ENCODE results near the gene MAMDC4.

DNA sequence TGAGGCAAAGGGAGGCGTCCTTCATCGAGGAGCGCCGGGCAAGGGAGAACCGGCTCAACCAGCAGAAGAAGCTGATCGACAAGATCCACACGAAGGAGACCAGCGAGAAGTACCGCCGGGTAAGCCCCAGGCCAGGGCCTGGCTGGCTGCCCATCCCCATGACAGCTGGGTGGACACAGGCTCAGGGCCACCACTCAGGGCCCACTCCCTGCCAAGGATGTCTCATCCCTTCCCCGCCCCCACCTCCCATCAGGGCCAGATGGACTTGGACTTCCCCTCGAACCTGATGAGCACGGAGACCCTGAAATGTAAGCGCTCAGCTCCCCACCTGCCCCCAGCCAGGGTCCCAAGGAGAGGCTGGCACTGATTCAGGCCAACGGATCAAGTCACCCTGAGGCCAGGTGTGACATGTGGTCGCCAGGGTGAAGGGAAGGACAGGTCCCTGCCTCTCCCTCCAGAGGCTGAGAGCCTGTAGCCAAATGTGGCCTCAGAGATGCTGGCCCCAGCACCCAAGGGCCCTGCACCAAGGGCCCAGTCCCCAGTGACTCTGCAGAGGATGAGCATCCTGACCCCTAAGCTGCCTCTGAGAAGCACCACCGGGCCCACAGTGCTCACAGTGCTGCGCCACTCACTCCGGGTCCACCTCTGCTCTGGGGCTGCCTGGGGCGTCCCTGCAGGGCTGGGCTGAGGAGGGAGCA, 47.5 kb upstream of the MAMDC4 start:
- TF ChIP-seq POLR2A (IDR thresholded peaks at IDR 0.05; ENCODE audit: control extremely low read depth in 1 of 2, low read depth in 2 of 2, low read length in 2 of 2) = no peak
- no peak for TF ChIP-seq SRF (IDR thresholded peaks at IDR 0.05; ENCODE audit: low read depth, low read length)
- TF ChIP-seq, protein P1, sequence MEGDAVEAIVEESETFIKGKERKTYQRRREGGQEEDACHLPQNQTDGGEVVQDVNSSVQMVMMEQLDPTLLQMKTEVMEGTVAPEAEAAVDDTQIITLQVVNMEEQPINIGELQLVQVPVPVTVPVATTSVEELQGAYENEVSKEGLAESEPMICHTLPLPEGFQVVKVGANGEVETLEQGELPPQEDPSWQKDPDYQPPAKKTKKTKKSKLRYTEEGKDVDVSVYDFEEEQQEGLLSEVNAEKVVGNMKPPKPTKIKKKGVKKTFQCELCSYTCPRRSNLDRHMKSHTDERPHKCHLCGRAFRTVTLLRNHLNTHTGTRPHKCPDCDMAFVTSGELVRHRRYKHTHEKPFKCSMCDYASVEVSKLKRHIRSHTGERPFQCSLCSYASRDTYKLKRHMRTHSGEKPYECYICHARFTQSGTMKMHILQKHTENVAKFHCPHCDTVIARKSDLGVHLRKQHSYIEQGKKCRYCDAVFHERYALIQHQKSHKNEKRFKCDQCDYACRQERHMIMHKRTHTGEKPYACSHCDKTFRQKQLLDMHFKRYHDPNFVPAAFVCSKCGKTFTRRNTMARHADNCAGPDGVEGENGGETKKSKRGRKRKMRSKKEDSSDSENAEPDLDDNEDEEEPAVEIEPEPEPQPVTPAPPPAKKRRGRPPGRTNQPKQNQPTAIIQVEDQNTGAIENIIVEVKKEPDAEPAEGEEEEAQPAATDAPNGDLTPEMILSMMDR (IDR thresholded peaks at IDR 0.05; ENCODE audit: control extremely low read depth in 1 of 3, insufficient read depth in 1 of 3, low read depth in 1 of 3, low read length in 3 of 3) = no peak
- no peak for TF ChIP-seq NRF1 (IDR thresholded peaks at IDR 0.05; ENCODE audit: low read depth, low read length)
- TF ChIP-seq PHF8 (conservative IDR thresholded peaks at IDR 0.05; ENCODE audit: low read depth, low read length) = no peak
- TF ChIP-seq RFX5 (IDR thresholded peaks at IDR 0.05; ENCODE audit: borderline replicate concordance, low read depth, low read length) = no peak
- no peak for TF ChIP-seq POLR2AphosphoS5 (IDR thresholded peaks at IDR 0.05; ENCODE audit: low read depth, low read length)
- no peak for TF ChIP-seq TAF1 (IDR thresholded peaks at IDR 0.05; ENCODE audit: low read depth, low read length)
- TF ChIP-seq, protein P2, sequence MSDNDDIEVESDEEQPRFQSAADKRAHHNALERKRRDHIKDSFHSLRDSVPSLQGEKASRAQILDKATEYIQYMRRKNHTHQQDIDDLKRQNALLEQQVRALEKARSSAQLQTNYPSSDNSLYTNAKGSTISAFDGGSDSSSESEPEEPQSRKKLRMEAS (IDR thresholded peaks at IDR 0.05) = no peak
- TF ChIP-seq RAD21 (IDR thresholded peaks at IDR 0.05 in 1 of 2, conservative IDR thresholded peaks at IDR 0.05 in 1 of 2; ENCODE audit: low read depth in 2 of 2, low read length in 2 of 2) = no peak
- TF ChIP-seq HDAC2 (IDR thresholded peaks at IDR 0.05; ENCODE audit: borderline replicate concordance in 1 of 2, low read depth in 2 of 2, low read length in 2 of 2) = no peak
- TF ChIP-seq TAF7 (optimal IDR thresholded peaks at IDR 0.05; ENCODE audit: borderline replicate concordance, low read depth, low read length) = no peak

Measured in H1 (cell line).